Astrocyte (in vitro differentiated cells and primary cell): ENCODE measurements around the gene PBX1.

Source experiments
- EZH2 ChIP-seq: IDR thresholded peaks from 2 replicates; pipeline ENCODE4 v1.6.1; 2012; ENCODE audit warnings: mild to moderate bottlenecking, low read length, inconsistent platforms; ENCODE audit not compliant: insufficient read depth
- TF ChIP-seq, protein P1 (sequence below): IDR thresholded peaks from 2 replicates; pipeline ENCODE4 v1.5.1; 2011; ENCODE audit warnings: low read depth, mild to moderate bottlenecking, inconsistent platforms, low read length, moderate library complexity; ENCODE audit not compliant: insufficient read depth

DNA sequence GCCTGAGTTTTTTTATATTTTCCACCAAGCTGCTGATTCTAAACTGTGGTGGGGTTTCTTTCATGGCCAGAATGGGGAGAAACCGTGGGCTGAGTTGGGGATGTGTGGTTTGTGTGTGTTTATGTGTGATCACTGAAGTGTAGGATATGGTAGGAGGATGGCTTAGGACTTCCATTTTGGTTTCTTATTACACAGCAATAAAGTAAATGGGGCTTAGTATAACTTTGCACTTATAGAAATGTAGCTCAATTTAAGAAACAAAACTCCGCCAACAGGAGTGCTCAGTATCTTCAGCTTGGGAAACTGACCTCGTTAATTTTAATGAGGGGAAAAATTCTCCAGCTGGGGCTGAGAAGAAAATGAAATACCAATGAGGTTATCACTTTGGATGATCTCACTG, 77.8 kb downstream of the PBX1 start:
- TF ChIP-seq, protein P1, sequence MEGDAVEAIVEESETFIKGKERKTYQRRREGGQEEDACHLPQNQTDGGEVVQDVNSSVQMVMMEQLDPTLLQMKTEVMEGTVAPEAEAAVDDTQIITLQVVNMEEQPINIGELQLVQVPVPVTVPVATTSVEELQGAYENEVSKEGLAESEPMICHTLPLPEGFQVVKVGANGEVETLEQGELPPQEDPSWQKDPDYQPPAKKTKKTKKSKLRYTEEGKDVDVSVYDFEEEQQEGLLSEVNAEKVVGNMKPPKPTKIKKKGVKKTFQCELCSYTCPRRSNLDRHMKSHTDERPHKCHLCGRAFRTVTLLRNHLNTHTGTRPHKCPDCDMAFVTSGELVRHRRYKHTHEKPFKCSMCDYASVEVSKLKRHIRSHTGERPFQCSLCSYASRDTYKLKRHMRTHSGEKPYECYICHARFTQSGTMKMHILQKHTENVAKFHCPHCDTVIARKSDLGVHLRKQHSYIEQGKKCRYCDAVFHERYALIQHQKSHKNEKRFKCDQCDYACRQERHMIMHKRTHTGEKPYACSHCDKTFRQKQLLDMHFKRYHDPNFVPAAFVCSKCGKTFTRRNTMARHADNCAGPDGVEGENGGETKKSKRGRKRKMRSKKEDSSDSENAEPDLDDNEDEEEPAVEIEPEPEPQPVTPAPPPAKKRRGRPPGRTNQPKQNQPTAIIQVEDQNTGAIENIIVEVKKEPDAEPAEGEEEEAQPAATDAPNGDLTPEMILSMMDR: no peak
- no peak for TF ChIP-seq EZH2
